Spleen (tissue), 7 donors: ENCODE data around the gene OSGIN1.

ENCODE experiments used
- POLR2A ChIP-seq, 3 donors: fragments of 450-650 bp; IDR thresholded peaks; one replicate each; pipeline ENCODE4 v1.5.1; 2017; ENCODE audit warnings: antibody characterized with exemption in 3 of 3, mild to moderate bottlenecking in 1 of 3
- TF ChIP-seq, protein P1 (sequence below), 11 experiments: fragments of 200-600 bp in 7 of 11; fragments of 450-650 bp in 4 of 11; sonication (generic) in 4 of 11; IDR thresholded peaks in 8 of 11; conservative IDR thresholded peaks in 3 of 11; 1 replicate in 7 of 11; 2 replicates in 4 of 11; pipeline versions ENCODE4 v1.4.0 to v1.8.0; 2016 to 2021; ENCODE audit warnings: antibody characterized with exemption in 11 of 11, inconsistent platforms in 4 of 11, mild to moderate bottlenecking in 1 of 11
- donor health status: DM: no; HTN: no; CAD: no; lungs with moderate emphysema.
- donor health status: DM: no; HTN: no; CAD: no.
- donor health status: DM: no; HTN: no; CAD: no.

DNA sequence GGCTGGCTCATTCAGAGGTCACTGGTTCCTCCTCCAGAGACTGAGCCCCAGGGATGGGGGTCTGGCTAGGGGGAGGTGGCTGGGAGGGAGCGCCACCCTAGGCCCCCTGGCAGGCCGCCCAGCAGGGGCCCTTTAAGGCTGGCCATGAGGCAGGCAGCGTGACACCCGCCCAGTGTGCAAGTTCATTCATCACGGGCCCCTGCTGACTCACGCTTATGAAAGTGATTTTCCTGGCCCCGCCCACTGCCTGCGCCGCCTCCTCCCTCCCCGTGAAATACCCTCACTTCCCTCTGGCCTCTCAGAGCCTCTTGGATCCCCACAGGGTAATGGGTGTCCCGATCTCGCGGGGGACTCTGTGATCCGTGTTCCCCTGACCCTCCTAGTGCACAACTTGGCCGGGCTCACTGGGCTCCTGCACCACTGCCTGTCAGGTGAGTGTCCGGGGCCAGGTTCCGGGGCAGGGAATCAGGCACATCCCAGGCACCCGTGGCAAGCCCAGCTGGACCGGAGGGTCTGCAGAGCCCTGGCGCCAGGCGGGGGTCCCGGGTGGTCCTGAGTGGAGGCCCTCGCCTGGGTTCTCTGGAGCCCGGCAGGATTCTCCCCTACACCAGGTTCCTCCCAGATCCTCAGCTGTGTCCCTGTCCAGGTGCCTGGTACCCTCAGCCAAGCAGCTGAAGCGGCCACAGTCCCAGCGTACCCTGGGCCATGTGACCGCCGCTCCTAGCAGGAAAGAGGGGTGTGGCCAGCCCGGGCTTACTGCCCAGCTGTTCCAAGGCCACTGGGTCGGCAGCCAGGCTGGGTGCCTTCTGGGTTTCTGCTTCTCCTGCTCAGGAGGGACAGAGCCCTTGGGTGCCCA lies at the start of gene OSGIN1:
- TF ChIP-seq, protein P1, sequence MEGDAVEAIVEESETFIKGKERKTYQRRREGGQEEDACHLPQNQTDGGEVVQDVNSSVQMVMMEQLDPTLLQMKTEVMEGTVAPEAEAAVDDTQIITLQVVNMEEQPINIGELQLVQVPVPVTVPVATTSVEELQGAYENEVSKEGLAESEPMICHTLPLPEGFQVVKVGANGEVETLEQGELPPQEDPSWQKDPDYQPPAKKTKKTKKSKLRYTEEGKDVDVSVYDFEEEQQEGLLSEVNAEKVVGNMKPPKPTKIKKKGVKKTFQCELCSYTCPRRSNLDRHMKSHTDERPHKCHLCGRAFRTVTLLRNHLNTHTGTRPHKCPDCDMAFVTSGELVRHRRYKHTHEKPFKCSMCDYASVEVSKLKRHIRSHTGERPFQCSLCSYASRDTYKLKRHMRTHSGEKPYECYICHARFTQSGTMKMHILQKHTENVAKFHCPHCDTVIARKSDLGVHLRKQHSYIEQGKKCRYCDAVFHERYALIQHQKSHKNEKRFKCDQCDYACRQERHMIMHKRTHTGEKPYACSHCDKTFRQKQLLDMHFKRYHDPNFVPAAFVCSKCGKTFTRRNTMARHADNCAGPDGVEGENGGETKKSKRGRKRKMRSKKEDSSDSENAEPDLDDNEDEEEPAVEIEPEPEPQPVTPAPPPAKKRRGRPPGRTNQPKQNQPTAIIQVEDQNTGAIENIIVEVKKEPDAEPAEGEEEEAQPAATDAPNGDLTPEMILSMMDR (IDR thresholded peaks at IDR 0.05 in 8 of 11, conservative IDR thresholded peaks at IDR 0.05 in 3 of 11), result peak in 1 of 11 experiments; percentile 11
- peak in 1 of 3 donors; percentile 87 for TF ChIP-seq POLR2A (IDR thresholded peaks at IDR 0.05)
